Aorta (tissue), 5 donors: ENCODE results near the gene CBLIF. TPM values are rescaled to one million over a fixed set of nuclear protein-coding genes. Genes with fewer than 3 reads are reported as not detected.
"Not testable (repeated sequence)": the region's sequence is repeated elsewhere in the genome, so short reads cannot be mapped to it uniquely, and the experiment has no call there.

ENCODE experiments used
- ATAC-seq: fragments of 200-7000 bp; cut with Tn5 transposase; one replicate; pipeline ENCODE4 v1.9.1; 2022; ENCODE audit warnings: moderate library complexity; ENCODE audit not compliant: low FRiP score
- DNase-seq, 2 donors: peaks; one replicate each; pipeline ENCODE4 v3.0.0-alpha.2; 2020
- H3K27ac ChIP-seq, 2 donors: one replicate each; pipeline ENCODE4 v1.5.1; 2013; ENCODE audit warnings: low read length in 2 of 2, mild to moderate bottlenecking in 2 of 2, moderate library complexity in 2 of 2, control low read depth in 1 of 2, inconsistent platforms in 1 of 2, low read depth in 1 of 2
- H3K27me3 ChIP-seq, 2 donors: one replicate each; pipeline ENCODE4 v1.6.1; 2013; ENCODE audit warnings: control low read depth in 1 of 2, low read length in 1 of 2, mild to moderate bottlenecking in 1 of 2, moderate library complexity in 1 of 2; ENCODE audit not compliant: insufficient read depth in 2 of 2, control insufficient read depth in 1 of 2
- H3K36me3 ChIP-seq, 2 donors: one replicate each; pipeline ENCODE4 v1.6.1; 2013; ENCODE audit warnings: control low read depth in 1 of 2, low read length in 1 of 2, mild to moderate bottlenecking in 1 of 2; ENCODE audit not compliant: insufficient read depth in 2 of 2, control insufficient read depth in 1 of 2
- H3K4me1 ChIP-seq, 2 donors: one replicate each; pipeline ENCODE4 v1.6.1; 2013; ENCODE audit warnings: low read length in 2 of 2, control low read depth in 1 of 2, mild to moderate bottlenecking in 1 of 2, moderate library complexity in 1 of 2; ENCODE audit not compliant: insufficient read depth in 2 of 2, control insufficient read depth in 1 of 2
- H3K4me3 ChIP-seq, 2 donors: one replicate each; pipeline ENCODE4 v1.5.1; 2013; ENCODE audit warnings: low read length in 2 of 2, control low read depth in 1 of 2, mild to moderate bottlenecking in 1 of 2
- H3K9me3 ChIP-seq: one replicate; pipeline ENCODE4 v1.6.1; 2013; ENCODE audit warnings: mild to moderate bottlenecking, low read length; ENCODE audit not compliant: control insufficient read depth
- WGBS, 2 donors: extraction: QIAGEN DNeasy Blood & Tissue Kit; methylation state at CpG; one replicate each; pipeline ENCODE4 v1.1.7; 2013; 5-methylcytosine and 5-hydroxymethylcytosine counted together
- intact Hi-C, 2 donors: fragments of 100-400 bp; cut with DNase I; formaldehyde crosslinking; loops; one replicate each; pipeline versions ENCODE4 v1.14.2 to v1.15.0; 2022
- polyA plus RNA-seq, 2 donors: library from polyadenylated mRNA; stranded (reverse); fragments of 200-250 nt; gene quantifications; one replicate each; pipeline ENCODE4 v1.2.3, GENCODE V29; 2013
- total RNA-seq, 2 donors: library from RNA; stranded (reverse); fragmentation: NEBNext Ultra II Directional; extraction: Animal tissue kit (Norgen Biotek cat#: 25700); gene quantifications; one replicate each; pipeline ENCODE4 v1.2.1, GENCODE V29; 2021
- donor health status: healthy with polysubstance abuse.
- donor health status: Bipolar disorder and iron deficiency.
- donor health status: DM: no; HTN: no; CAD: no.
- donor health status: DM: no; HTN: no; CAD: no.
- donor health status: DM: yes; HTN: yes; CAD: no.

Gene CBLIF
- total and polyA plus RNA-seq, 4 donors: 0.05 TPM; not detected in 3

DNA sequence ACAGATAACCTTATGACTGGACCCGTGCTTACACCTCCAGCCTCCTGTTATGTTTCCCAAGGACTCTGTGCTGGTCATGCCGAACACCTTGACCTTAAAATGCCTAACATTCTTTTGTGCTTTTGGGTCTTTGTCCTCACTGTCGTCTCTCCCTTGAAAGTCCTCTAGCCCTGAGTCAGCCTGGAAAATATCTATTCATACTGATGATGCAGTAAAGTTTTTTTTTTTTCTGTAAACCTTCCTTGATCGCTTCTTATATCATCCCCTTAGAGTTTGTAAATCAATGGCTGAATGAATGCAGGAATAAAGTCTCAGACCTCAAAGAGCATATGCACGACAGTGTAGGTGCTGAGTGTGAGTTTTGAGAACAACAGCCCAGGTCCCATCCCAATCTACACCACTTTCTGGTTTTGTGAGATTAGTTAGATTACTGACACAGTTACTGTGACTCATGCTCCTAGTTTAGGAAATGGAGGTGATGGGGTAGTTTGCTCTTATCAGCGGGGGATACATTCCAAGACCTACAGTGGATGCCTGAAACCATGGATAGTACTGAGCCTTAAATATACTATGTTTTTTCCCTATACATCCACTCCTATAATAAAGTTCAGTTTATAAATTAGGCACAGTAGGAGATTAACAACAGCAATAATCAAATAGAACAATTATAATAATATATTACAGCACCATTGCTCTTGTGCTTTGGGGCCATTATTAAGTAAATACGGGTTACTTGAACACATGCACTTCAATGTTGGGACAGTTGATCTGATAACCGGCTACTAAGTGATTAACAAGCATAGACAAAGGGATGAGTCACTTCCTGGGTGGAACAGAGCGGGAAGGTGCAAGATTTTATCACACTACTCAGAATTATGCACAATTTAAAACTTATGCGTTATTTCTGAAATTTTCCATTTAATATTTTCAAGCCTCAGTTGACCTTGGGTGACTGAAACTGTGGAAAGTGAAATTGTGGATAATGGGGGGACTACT, 12.4 kb upstream of the CBLIF start:
- ATAC-seq (no peak), DNase-seq (no peak)
- no peak overlapping the region for H3K27ac ChIP-seq
- H3K36me3 ChIP-seq: no peaks in the 10 kb centered on the region
- no peaks in the 10 kb centered on the region for H3K9me3 ChIP-seq
- no peaks in the 10 kb centered on the region for H3K4me1 ChIP-seq
- H3K27me3 ChIP-seq: no peaks in the 10 kb centered on the region
- WGBS, 2 donors: 76 to 79% methylated on average over 10 of the region's 10 CpGs
- intact Hi-C loops: no loop called here
- H3K4me3 ChIP-seq: no peak overlapping the region

DNA sequence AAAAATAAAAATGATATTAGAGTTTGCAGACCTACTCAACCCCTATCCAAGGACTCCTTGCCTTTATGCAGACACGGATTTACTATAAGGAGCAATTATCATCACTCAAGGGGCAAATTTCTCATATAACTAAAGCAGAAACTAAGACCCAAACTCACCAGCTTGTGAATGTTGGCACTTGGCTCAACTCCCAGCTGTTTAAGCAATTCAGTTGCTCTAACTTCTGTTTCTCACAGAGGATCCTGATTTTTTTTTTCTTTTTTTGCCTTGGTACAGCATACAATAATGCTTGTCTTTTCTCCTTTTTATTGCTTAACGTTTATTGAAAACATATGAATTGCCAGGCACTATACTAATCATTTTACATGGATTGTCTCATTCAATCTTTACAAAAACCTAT, 9.6 kb upstream of the CBLIF start:
- intact Hi-C loops: no loop called here
- 38 to 49% methylated on average over 2 of the region's 2 CpGs for WGBS, 2 donors
- ATAC-seq: no peak
- no peak for DNase-seq
- H3K4me3 ChIP-seq: no peak overlapping the region
- H3K9me3 ChIP-seq: no peaks in the 10 kb centered on the region
- H3K4me1 ChIP-seq: no peaks in the 10 kb centered on the region
- no peak overlapping the region for H3K27ac ChIP-seq
- no peaks in the 10 kb centered on the region for H3K36me3 ChIP-seq
- no peaks in the 10 kb centered on the region for H3K27me3 ChIP-seq

DNA sequence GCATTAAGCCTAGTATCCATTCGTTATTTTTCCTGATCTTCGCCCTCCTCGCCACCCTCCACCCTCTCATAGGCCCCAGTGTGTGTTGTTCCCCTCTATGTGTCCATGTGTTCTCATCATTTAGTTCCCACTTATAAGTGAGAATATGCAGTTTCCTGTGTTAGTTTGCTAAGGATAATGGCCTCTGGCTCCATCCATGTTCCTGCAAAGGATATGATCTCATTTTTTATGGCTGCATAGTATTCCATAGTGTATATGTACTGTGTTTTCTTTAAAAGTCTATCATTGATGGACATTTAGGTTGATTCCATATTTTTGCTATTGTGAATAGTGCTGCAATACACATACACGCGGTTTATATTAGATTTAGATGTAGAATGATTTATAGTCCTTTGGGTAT, 6.1 kb upstream of the CBLIF start:
- H3K27ac ChIP-seq, DNase-seq, H3K4me1 ChIP-seq, ATAC-seq, H3K4me3 ChIP-seq, H3K27me3 ChIP-seq, H3K9me3 ChIP-seq, intact Hi-C loops, H3K36me3 ChIP-seq: not testable (repeated sequence)
- 84 to 87% methylated on average over 5 of the region's 5 CpGs for WGBS, 2 donors

DNA sequence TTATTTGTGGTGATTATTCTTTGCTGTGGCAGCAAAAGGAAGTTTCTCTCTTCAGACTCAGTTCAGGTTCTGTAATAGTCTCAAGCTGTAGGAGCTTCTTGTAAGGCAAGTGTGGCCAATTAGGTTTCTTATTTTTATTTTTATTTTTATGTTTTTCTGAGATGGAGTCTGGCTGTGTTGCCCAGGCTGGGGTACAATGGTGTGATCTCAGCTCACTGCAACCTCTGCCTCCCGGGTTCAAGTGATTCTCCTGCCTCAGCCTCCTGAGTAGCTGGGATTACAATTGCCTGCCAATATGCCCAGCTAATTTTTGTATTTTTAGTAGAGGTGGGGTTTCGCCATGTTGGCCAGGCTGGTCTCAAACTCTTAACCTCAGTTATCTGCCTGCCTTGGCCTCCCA, 4.3 kb upstream of the CBLIF start:
- intact Hi-C loops, H3K4me1 ChIP-seq, H3K36me3 ChIP-seq, H3K4me3 ChIP-seq, ATAC-seq, DNase-seq, H3K27me3 ChIP-seq, H3K9me3 ChIP-seq, H3K27ac ChIP-seq: not testable (repeated sequence)
- 94 to 96% methylated on average over 2 of the region's 2 CpGs for WGBS, 2 donors

DNA sequence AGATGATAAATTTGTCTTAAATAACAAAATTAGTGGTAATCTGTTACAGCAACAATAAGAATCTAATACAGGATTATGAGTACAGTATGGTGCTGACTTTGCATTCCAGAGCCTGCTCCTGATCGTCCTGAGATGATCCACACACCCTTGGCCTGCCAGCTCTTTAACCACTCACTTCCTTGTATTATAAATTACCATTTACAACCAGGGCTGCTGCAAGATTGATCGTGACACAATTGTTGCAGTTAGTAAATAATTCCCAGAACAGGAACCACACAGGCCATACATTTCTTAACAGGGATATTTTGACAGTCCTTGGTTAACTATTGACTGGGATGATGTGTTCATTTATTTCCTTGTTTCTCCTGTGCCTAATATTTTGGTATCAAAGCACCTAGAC, 3.8 kb upstream of the CBLIF start:
- H3K36me3 ChIP-seq: no peaks in the 10 kb centered on the region
- intact Hi-C loops: no loop called here
- no peaks in the 10 kb centered on the region for H3K4me1 ChIP-seq
- no peak overlapping the region for H3K4me3 ChIP-seq
- 31 to 33% methylated on average over 2 of the region's 2 CpGs for WGBS, 2 donors
- no peak overlapping the region for H3K27ac ChIP-seq
- DNase-seq (no peak), ATAC-seq (no peak)
- no peaks in the 10 kb centered on the region for H3K27me3 ChIP-seq
- H3K9me3 ChIP-seq: no peaks in the 10 kb centered on the region

DNA sequence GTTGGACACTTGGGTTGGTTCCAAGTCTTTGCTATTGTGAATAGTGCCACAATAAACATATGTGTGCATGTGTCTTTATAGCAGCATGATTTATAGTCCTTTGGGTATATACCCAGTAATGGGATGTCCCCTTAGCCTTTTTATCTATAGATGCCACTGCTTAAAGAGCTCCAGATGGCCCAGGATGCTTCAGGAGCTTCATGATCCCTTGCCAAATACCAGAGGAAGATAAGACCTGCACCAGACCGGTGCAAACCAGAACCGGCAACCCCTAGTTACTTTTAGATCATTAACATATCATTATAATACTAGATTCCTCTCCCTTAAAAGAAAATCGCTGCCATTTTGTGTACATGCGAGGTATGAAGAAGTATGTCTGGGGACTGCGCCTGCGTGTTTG, 3.1 kb upstream of the CBLIF start:
- H3K9me3 ChIP-seq, H3K36me3 ChIP-seq, DNase-seq, H3K4me3 ChIP-seq, H3K4me1 ChIP-seq, H3K27ac ChIP-seq, ATAC-seq, intact Hi-C loops, H3K27me3 ChIP-seq: not testable (repeated sequence)
- WGBS, 2 donors: 89 to 93% methylated on average over 6 of the region's 6 CpGs

DNA sequence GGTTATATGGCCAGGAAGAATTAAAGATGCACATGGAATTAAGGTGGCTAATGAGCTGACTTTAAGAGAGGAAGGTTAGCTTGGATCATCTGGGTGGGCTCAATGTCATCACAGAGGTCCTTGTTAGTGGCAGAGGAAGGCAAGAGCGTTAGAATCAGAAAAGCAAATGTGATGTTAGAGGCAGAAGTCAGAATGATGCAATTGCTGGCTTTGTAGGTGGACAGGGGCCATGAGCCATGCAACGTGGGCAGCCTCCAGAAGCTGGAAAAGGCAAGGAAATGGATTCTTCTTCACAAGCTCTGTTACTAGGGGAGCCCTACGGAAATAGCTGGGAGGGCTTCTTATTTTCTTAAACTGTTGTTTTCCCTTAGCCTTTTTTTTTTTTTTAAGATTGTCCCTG, 2.3 kb upstream of the CBLIF start:
- 70 to 82% methylated on average over 3 of the region's 3 CpGs for WGBS, 2 donors
- DNase-seq (no peak), ATAC-seq (no peak)
- no peaks in the 10 kb centered on the region for H3K9me3 ChIP-seq
- no peak overlapping the region for H3K4me3 ChIP-seq
- H3K27me3 ChIP-seq: no peaks in the 10 kb centered on the region
- H3K36me3 ChIP-seq: no peaks in the 10 kb centered on the region
- no peak overlapping the region for H3K27ac ChIP-seq
- intact Hi-C loops: no loop called here
- no peaks in the 10 kb centered on the region for H3K4me1 ChIP-seq

DNA sequence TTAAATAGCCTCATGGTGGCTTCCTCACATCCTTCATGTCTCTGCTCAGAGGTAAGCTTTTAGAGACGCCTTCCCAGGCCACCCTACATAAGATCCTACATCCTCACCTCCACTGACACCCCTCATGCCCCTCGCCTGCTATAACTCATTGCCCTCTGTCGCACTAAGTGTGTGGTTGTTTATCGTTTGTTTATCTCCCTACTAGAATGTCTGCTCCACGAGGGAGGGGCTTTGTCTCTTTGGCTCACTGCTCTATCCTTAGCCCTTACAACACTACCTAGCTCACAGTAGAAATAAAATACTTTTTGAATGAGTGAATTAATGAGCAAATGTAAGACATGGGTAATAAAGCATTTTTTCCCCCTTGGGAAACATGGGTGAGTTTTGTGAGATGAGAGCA, 1.3 kb upstream of the CBLIF start:
- H3K4me3 ChIP-seq: no peak overlapping the region
- intact Hi-C loops: no loop called here
- 50 to 66% methylated on average over 5 of the region's 5 CpGs for WGBS, 2 donors
- no peak overlapping the region for H3K27ac ChIP-seq
- H3K36me3 ChIP-seq: no peaks in the 10 kb centered on the region
- no peak for ATAC-seq
- no peaks in the 10 kb centered on the region for H3K9me3 ChIP-seq
- no peaks in the 10 kb centered on the region for H3K27me3 ChIP-seq
- no peaks in the 10 kb centered on the region for H3K4me1 ChIP-seq
- no peak for DNase-seq

DNA sequence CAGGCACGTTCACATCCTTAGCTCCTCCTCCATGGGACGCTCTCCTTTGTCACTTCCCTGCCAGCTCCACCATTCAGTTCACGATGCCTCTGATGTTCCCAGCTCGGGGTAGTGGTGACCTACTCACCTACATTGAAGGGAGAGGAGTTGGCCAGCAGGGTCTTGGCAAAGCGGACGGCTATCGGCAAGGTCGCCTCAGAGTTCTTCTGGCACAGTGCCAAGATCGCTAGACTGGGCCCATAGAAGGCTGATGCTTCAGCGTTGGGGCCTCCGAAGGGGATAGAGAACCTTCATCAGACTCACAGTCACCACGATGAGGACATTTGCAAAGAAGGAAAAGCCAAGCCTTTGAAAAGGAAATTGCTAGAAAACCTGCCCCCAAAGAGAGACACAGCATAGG, 3.0 kb downstream of the CBLIF start:
- DNase-seq (no peak), ATAC-seq (no peak)
- Histone ChIP-seq H3K36me3 (no peaks in the 10 kb centered on the region), H3K9me3 (no peaks in the 10 kb centered on the region), H3K27me3 (no peaks in the 10 kb centered on the region), H3K4me3 (no peak overlapping the region), H3K4me1 (no peaks in the 10 kb centered on the region), H3K27ac (no peak overlapping the region)
- intact Hi-C loops: no loop called here
- 81% methylated on average over 12 of the region's 12 CpGs for WGBS, 2 donors
